Activated CD4-positive, alpha-beta T cell treated with anti-CD3 and anti-CD28 coated beads for 1 hour (primary cell): Measurements from ENCODE around the gene OR10J4.
"Not testable (repeated sequence)": the region's sequence is repeated elsewhere in the genome, so short reads cannot be mapped to it uniquely, and the experiment has no call there.

Experiments
- DNase-seq: peaks from one replicate; pipeline ENCODE4 v3.0.0-alpha.2; 2020

Gene OR10J4

GRCh38 chr1:159431904-159432303 is at the start of gene OR10J4:
Gene OR10J4, plus strand, starts transcription at chr1:159432204.
- DNase-seq: no peak

- no peak for DNase-seq
Measured at GRCh38 chr1:159406821-159407220, 25.2 kb upstream of the OR10J4 start.

- no peak for DNase-seq
Measured at GRCh38 chr1:159408862-159409400, 23.1 kb upstream of the OR10J4 start.

- no peak for DNase-seq
Measured at GRCh38 chr1:159421821-159422220, 10.2 kb upstream of the OR10J4 start.

GRCh38 chr1:159428536-159428935 is 3.5 kb upstream of the OR10J4 start:
- DNase-seq: no peak

- DNase-seq: no peak
Measured at GRCh38 chr1:159429074-159429861, 2.7 kb upstream of the OR10J4 start.

- DNase-seq: no peak
Measured at GRCh38 chr1:159430985-159431384, 1.0 kb upstream of the OR10J4 start.

GRCh38 chr1:159436469-159436868 is 4.5 kb downstream of the OR10J4 start:
- DNase-seq: no peak

- DNase-seq: no peak
Measured at GRCh38 chr1:159439422-159439821, 7.4 kb downstream of the OR10J4 start, which contains the start of gene OR10J1. Gene OR10J1, plus strand, starts transcription at chr1:159439722. Its CDS starts 70 bp downstream, at chr1:159439792.

GRCh38 chr1:159441360-159441759 is 9.4 kb downstream of the OR10J4 start:
- DNase-seq: no peak

GRCh38 chr1:159442428-159442827 is 10.4 kb downstream of the OR10J4 start:
- DNase-seq: no peak

GRCh38 chr1:159443066-159443750 is 11.2 kb downstream of the OR10J4 start:
- no peak for DNase-seq

GRCh38 chr1:159444511-159444910 is 12.5 kb downstream of the OR10J4 start:
- no peak for DNase-seq

GRCh38 chr1:159448181-159448580 is 16.2 kb downstream of the OR10J4 start:
- DNase-seq: no peak

GRCh38 chr1:159449605-159450004 is 17.6 kb downstream of the OR10J4 start:
- not testable (repeated sequence) for DNase-seq

GRCh38 chr1:159459551-159459950 is 27.5 kb downstream of the OR10J4 start:
- no peak for DNase-seq

GRCh38 chr1:159465191-159465603 is 33.2 kb downstream of the OR10J4 start:
- no peak for DNase-seq

- DNase-seq: no peak
Measured at GRCh38 chr1:159468321-159468720, 36.3 kb downstream of the OR10J4 start.

- no peak for DNase-seq
Measured at GRCh38 chr1:159469921-159470533, 38.0 kb downstream of the OR10J4 start.

- DNase-seq: no peak
Measured at GRCh38 chr1:159473335-159473734, 41.3 kb downstream of the OR10J4 start.

GRCh38 chr1:159474926-159475325 is 42.9 kb downstream of the OR10J4 start:
- no peak for DNase-seq
